Activated CD4-positive, alpha-beta T cell treated with anti-CD3 and anti-CD28 coated beads, Interleukin-2, amount 10 ng/mL, durations not matched to agents 7 days and 5 days (primary cell): ENCODE data around the gene PCDHA6. TPM values are rescaled to one million over a fixed set of nuclear protein-coding genes. Genes with fewer than 3 reads are reported as not detected.
"Not testable (repeated sequence)": the region's sequence is repeated elsewhere in the genome, so short reads cannot be mapped to it uniquely, and the experiment has no call there.

Experiments used
- CTCF ChIA-PET: fragments of 350-600 bp; sonication (Branson Sonifier 250); formaldehyde crosslinking; loops from one replicate; lab custom pipeline; 2021; ENCODE audit warnings: antibody characterized with exemption; lab: Charles Lee
- POLR2A ChIA-PET: fragments of 350-600 bp; sonication (Branson Sonifier 250); formaldehyde crosslinking; loops from one replicate; lab custom pipeline; 2021; ENCODE audit warnings: antibody characterized with exemption; lab: Charles Lee
- DNase-seq: peaks from one replicate; pipeline ENCODE4 v3.0.0-alpha.2; 2020
- H3K27ac Mint-ChIP-seq: one replicate; pipeline ENCODE4 v1.8.0; 2021; ENCODE audit warnings: mild to moderate bottlenecking, moderate library complexity, mixed read lengths
- H3K27me3 Mint-ChIP-seq: one replicate; pipeline ENCODE4 v1.8.0; 2021; ENCODE audit warnings: mixed read lengths
- H3K36me3 Mint-ChIP-seq: one replicate; pipeline ENCODE4 v1.8.0; 2021; ENCODE audit warnings: low read depth, mixed read lengths
- H3K4me1 Mint-ChIP-seq: one replicate; pipeline ENCODE4 v1.8.0; 2021; ENCODE audit warnings: mixed read lengths
- H3K4me3 Mint-ChIP-seq: one replicate; pipeline ENCODE4 v1.8.0; 2021; ENCODE audit warnings: mild to moderate bottlenecking, moderate library complexity, mixed read lengths
- H3K9me3 Mint-ChIP-seq: one replicate; pipeline ENCODE4 v1.8.0; 2021; ENCODE audit warnings: mixed read lengths
- total RNA-seq, 2 experiments: library from RNA; stranded (reverse); gene quantifications; one replicate each; pipeline ENCODE4 v1.2.3, GENCODE V29; 2021

Gene PCDHA6
- total RNA-seq, 2 experiments from 2014 or later = not detected

DNA sequence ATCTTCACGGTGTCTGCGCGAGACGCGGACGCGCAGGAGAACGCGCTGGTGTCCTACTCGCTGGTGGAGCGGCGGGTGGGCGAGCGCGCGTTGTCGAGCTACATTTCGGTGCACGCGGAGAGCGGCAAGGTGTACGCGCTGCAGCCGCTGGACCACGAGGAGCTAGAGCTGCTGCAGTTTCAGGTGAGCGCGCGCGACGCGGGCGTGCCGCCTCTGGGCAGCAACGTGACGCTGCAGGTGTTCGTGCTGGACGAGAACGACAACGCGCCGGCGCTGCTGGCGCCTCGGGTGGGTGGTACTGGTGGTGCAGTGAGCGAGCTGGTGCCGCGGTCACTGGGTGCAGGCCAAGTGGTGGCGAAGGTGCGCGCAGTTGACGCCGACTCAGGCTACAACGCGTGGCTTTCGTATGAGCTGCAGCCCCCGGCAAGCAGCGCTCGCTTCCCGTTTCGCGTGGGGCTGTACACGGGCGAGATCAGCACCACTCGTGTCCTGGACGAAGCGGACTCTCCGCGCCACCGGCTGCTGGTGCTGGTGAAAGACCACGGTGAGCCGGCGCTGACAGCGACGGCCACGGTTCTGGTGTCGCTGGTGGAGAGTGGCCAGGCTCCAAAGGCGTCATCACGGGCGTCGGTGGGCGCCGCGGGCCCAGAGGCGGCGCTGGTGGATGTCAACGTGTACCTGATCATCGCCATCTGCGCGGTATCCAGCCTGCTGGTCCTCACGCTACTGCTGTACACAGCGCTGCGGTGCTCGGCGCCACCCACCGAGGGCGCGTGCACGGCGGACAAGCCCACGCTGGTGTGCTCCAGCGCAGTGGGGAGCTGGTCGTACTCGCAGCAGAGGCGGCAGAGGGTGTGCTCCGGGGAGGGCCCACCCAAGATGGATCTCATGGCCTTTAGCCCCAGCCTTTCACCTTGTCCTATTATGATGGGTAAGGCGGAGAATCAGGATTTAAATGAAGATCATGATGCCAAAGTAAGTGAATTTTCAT, 2.0 kb downstream of the PCDHA6 start:
- H3K4me1 Mint-ChIP-seq, H3K4me3 Mint-ChIP-seq, H3K36me3 Mint-ChIP-seq, POLR2A ChIA-PET, DNase-seq, H3K27me3 Mint-ChIP-seq, H3K27ac Mint-ChIP-seq: not testable (repeated sequence)
- CTCF ChIA-PET = interaction anchor here (1.5 kb wide), 1 partner anchor 12 kb away, joined by 4 read pairs; no protein-coding TSS in a partner anchor
- peaks cover 16% of the 10 kb centered on the region for H3K9me3 Mint-ChIP-seq

DNA sequence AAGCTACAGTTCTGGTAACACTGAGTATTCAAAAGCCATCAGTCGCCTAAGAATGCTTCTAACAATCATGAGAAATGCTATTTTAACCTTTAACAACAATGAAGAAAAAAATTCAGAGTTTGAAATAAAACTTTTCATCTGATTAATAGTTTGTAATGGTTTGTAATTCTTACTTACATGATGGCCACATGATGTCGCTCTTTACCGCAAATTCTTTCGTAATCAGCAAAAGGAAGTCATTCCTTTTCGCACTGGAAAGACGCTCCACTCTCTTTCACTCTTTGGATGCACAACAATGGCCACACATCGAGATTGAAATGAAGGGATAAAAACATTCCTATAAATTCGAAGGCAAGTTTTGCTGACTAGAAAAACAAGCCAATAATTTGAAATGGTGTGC, 6.2 kb downstream of the PCDHA6 start, which contains the start of gene PCDHA7:
PCDHA7 (plus strand) TSS at position 277 of the 400 bp plus-strand sequence; CDS start at position 392, 115 bp downstream.
- no peak within 1 kb of the TSS for H3K4me3 Mint-ChIP-seq
- H3K9me3 Mint-ChIP-seq = peaks cover 6% of the 10 kb centered on the region
- POLR2A ChIA-PET = no interaction called here
- peaks cover 2% of the 10 kb centered on the region for H3K27me3 Mint-ChIP-seq
- CTCF ChIA-PET = no interaction called here
- H3K27ac Mint-ChIP-seq = no peak within 1 kb of the TSS
- no peaks in the 10 kb centered on the region for H3K36me3 Mint-ChIP-seq
- no peaks in the 10 kb centered on the region for H3K4me1 Mint-ChIP-seq
- no peak for DNase-seq

DNA sequence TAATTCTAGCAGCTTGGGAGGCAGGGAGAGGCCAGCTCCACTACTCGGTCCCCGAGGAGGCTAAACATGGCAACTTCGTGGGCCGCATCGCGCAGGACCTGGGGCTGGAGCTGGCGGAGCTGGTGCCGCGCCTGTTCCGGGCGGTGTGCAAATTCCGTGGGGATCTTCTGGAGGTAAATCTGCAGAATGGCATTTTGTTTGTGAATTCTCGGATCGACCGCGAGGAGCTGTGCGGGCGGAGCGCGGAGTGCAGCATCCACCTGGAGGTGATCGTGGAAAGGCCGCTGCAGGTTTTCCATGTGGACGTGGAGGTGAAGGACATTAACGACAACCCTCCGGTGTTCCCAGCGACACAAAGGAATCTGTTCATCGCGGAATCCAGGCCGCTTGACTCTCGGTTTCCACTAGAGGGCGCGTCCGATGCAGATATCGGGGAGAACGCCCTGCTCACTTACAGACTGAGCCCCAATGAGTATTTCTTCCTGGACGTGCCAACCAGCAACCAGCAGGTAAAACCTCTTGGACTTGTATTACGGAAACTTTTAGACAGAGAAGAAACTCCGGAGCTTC, 6.8 kb downstream of the PCDHA6 start:
- H3K27me3 Mint-ChIP-seq, POLR2A ChIA-PET, H3K9me3 Mint-ChIP-seq, DNase-seq, H3K36me3 Mint-ChIP-seq, H3K4me3 Mint-ChIP-seq, H3K27ac Mint-ChIP-seq, H3K4me1 Mint-ChIP-seq, CTCF ChIA-PET: not testable (repeated sequence)

DNA sequence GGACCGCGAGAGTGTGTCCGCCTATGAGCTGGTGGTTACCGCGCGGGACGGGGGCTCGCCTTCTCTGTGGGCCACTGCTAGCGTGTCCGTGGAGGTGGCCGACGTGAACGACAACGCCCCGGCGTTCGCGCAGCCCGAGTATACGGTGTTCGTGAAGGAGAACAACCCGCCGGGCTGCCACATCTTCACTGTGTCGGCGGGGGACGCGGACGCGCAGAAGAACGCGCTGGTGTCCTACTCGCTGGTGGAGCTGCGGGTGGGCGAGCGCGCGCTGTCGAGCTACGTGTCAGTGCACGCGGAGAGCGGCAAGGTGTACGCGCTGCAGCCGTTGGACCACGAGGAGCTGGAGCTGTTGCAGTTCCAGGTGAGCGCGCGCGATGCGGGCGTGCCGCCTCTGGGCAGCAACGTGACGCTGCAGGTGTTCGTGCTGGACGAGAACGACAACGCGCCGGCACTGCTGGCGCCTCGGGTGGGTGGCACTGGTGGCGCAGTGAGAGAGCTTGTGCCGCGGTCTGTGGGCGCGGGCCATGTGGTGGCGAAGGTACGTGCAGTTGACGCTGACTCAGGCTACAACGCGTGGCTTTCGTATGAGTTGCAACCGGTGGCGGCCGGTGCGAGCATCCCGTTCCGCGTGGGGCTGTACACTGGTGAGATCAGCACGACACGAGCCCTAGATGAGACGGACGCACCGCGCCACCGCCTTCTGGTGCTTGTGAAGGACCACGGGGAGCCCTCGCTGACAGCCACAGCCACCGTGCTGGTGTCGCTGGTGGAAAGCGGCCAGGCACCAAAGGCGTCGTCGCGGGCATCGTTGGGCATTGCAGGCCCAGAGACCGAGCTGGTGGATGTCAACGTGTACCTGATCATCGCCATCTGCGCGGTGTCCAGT, 8.1 kb downstream of the PCDHA6 start:
- DNase-seq = no peak
- Mint-ChIP-seq H3K27ac (no peak overlapping the region), H3K9me3 (peaks cover 13% of the 10 kb centered on the region), H3K4me3 (no peak overlapping the region), H3K36me3 (no peaks in the 10 kb centered on the region), H3K27me3 (peaks cover 2% of the 10 kb centered on the region), H3K4me1 (no peaks in the 10 kb centered on the region)
- ChIA-PET CTCF (no interaction called here), POLR2A (no interaction called here)

DNA sequence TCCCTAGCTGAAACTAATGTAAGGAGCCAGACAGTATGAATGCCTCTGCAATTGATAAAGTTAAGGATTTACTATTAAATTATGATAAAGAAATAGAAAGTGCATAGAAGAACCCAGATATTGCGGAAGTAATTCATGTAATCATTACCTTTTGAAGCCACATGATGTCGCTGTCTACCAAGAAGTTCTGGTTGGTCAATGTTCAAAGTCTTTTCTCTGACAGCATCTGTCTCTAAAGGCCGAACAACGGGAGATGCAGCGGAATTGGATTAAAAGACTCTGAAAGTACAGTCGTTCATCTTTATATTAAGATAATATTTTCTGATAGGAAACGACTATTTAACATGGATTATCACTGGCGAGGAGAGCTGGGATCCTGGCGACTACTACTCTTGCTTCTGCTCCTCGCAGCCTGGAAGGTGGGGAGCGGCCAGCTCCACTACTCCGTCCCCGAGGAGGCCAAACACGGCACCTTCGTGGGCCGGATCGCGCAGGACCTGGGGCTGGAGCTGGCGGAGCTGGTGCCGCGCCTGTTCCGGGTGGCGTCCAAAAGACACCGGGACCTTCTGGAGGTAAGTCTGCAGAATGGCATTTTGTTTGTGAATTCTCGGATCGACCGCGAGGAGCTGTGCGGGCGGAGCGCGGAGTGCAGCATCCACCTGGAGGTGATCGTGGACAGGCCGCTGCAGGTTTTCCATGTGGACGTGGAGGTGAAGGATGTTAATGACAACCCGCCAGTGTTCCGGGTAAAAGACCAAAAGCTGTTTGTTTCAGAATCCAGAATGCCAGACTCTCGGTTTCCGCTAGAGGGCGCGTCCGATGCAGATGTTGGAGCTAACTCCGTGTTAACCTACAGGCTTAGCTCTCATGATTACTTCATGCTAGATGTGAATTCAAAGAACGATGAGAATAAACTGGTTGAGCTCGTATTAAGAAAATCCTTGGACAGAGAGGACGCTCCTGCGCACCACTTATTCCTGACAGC, 13.5 kb downstream of the PCDHA6 start, which contains the start of gene PCDHA8:
PCDHA8 (plus strand) TSS at position 210 of the 985 bp plus-strand sequence; CDS start at position 345, 135 bp downstream.
- ChIA-PET POLR2A (no interaction called here), CTCF (interaction anchor here (1.0 to 1.1 kb wide), 4 partner anchors 12 to 556 kb away, joined by 3 to 4 read pairs (median 3); partner anchors contain the start of gene PCDHGB5)
- no peaks in the 10 kb centered on the region for H3K36me3 Mint-ChIP-seq
- no peaks in the 10 kb centered on the region for H3K27me3 Mint-ChIP-seq
- H3K27ac Mint-ChIP-seq = no peak within 1 kb of the TSS
- peaks cover 18% of the 10 kb centered on the region for H3K9me3 Mint-ChIP-seq
- no peaks in the 10 kb centered on the region for H3K4me1 Mint-ChIP-seq
- peak within 1 kb of the TSS; percentile 22 for H3K4me3 Mint-ChIP-seq
- no peak for DNase-seq

DNA sequence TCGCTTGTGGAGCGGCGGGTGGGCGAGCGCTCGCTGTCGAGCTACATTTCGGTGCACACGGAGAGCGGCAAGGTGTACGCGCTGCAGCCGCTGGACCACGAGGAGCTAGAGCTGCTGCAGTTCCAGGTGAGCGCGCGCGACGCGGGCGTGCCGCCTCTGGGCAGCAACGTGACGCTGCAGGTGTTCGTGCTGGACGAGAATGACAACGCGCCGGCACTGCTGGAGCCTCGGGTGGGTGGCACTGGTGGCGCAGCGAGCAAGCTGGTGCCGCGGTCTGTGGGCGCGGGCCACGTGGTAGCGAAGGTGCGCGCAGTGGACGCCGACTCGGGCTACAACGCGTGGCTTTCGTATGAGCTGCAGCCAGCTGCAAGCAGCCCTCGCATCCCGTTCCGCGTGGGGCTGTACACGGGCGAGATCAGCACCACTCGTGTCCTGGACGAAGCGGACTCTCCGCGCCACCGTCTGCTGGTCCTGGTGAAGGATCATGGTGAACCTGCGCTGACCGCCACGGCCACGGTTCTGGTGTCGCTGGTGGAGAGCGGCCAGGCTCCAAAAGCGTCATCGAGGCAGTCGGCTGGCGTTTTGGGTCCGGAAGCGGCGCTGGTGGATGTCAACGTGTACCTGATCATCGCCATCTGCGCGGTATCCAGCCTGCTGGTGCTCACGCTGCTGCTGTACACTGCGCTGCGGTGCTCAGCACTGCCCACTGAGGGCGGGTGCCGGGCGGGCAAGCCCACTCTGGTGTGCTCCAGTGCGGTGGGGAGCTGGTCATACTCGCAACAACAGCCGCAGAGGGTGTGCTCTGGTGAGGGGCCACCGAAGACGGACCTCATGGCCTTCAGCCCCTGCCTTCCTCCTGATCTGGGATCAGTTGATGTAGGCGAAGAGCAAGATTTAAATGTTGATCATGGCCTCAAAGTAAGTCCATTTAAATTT, 15.3 kb downstream of the PCDHA6 start:
- Mint-ChIP-seq H3K27ac (no peak overlapping the region), H3K4me1 (no peaks in the 10 kb centered on the region), H3K9me3 (peaks cover 28% of the 10 kb centered on the region), H3K4me3 (no peak overlapping the region), H3K36me3 (no peaks in the 10 kb centered on the region), H3K27me3 (peaks cover 2% of the 10 kb centered on the region)
- POLR2A ChIA-PET = no interaction called here
- CTCF ChIA-PET = no interaction called here
- no peak for DNase-seq

DNA sequence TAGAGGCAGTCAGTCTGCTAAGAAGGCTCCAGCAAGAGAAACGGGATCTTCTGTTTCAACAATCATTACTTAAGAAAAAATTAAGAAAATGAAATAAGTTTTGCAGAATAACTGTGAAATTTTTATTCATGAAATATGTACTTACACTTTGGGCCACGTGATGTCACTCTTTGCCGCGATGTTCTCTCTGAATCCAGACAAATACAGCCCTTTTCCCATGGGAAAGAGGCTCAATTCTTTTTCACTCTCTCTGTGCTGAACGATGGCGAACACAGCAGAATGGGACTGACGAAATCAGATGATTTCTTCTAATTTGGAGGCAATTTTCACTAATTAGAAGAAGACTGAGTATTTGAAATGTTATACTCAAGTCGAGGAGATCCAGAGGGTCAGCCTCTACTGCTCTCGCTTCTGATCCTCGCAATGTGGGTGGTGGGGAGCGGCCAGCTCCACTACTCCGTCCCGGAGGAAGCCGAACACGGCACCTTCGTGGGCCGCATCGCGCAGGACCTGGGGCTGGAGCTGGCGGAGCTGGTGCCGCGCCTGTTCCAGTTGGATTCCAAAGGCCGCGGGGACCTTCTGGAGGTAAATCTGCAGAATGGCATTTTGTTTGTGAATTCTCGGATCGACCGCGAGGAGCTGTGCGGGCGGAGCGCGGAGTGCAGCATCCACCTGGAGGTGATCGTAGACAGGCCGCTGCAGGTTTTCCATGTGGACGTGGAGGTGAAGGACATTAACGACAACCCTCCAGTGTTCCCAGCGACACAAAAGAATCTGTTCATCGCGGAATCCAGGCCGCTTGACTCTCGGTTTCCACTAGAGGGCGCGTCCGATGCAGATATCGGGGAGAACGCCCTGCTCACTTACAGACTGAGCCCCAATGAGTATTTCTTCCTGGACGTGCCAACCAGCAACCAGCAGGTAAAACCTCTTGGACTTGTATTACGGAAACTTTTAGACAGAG, 20.7 kb downstream of the PCDHA6 start, which contains the start of gene PCDHA9:
PCDHA9 (plus strand) TSS at position 244 of the 964 bp plus-strand sequence; CDS start at position 358, 114 bp downstream.
- POLR2A ChIA-PET, H3K36me3 Mint-ChIP-seq: not testable (repeated sequence)

DNA sequence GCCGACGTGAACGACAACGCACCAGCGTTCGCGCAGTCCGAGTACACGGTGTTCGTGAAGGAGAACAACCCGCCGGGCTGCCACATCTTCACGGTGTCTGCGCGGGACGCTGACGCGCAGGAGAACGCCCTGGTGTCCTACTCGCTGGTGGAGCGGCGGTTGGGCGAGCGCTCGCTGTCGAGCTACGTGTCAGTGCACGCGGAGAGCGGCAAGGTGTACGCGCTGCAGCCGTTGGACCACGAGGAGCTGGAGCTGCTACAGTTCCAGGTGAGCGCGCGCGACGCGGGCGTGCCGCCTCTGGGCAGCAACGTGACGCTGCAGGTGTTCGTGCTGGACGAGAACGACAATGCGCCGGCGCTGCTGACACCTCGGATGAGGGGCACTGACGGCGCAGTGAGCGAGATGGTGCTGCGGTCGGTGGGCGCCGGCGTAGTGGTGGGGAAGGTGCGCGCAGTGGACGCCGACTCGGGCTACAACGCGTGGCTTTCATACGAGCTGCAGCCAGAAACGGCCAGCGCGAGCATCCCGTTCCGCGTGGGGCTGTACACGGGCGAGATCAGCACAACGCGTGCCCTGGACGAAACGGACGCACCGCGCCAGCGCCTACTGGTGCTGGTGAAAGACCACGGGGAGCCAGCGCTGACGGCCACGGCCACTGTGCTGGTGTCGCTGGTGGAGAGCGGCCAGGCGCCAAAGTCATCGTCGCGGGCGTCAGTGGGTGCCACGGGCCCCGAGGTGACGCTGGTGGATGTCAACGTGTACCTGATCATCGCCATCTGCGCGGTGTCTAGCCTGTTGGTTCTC, 22.3 kb downstream of the PCDHA6 start:
- H3K4me1 Mint-ChIP-seq, POLR2A ChIA-PET, H3K27me3 Mint-ChIP-seq, H3K27ac Mint-ChIP-seq, DNase-seq, H3K4me3 Mint-ChIP-seq, H3K36me3 Mint-ChIP-seq, CTCF ChIA-PET: not testable (repeated sequence)
- H3K9me3 Mint-ChIP-seq = peaks cover 14% of the 10 kb centered on the region

More for the DNA sequence above, 20.7 kb downstream of the PCDHA6 start, which contains the start of gene PCDHA9:
- H3K4me3 Mint-ChIP-seq, CTCF ChIA-PET, H3K4me1 Mint-ChIP-seq, DNase-seq, H3K27me3 Mint-ChIP-seq, H3K27ac Mint-ChIP-seq: not testable (repeated sequence)
- peaks cover 18% of the 10 kb centered on the region for H3K9me3 Mint-ChIP-seq

DNA sequence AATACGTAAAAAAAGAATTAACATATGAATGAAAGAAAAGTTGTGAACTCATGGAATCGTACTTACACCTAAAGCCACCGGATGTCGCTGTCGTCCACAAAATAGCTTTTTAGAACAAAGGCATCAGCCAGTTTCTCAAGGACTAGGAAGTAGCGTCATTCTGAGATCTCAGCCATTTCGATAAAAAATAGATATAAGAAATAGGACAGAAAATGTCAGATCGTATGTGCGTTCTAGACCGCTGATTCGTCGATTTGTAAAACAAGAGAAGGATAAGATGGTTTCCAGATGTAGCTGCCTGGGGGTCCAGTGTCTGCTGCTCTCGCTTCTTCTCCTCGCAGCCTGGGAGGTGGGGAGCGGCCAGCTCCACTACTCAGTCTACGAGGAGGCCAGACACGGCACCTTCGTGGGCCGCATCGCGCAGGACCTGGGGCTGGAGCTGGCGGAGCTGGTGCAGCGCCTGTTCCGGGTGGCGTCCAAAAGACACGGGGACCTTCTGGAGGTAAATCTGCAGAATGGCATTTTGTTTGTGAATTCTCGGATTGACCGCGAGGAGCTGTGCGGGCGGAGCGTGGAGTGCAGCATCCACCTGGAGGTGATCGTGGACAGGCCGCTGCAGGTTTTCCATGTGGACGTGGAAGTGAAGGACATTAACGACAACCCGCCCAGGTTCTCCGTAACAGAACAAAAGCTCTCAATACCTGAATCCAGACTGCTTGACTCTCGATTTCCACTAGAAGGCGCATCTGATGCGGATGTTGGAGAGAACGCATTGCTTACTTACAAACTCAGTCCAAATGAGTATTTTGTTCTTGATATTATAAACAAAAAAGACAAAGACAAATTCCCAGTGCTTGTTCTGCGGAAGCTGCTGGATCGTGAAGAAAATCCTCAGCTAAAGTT, 28.3 kb downstream of the PCDHA6 start, which contains the start of gene PCDHA10:
PCDHA10 (plus strand) TSS at position 126 of the 903 bp plus-strand sequence; CDS start at position 278, 152 bp downstream.
- H3K27ac Mint-ChIP-seq = peak within 1 kb of the TSS; percentile 6
- POLR2A ChIA-PET = no interaction called here

More for the DNA sequence above, 28.3 kb downstream of the PCDHA6 start, which contains the start of gene PCDHA10:
- Mint-ChIP-seq H3K27me3 (no peaks in the 10 kb centered on the region), H3K4me1 (no peaks in the 10 kb centered on the region), H3K9me3 (peaks cover 21% of the 10 kb centered on the region), H3K4me3 (no peak within 1 kb of the TSS), H3K36me3 (peaks cover 3% of the 10 kb centered on the region)
- no peak for DNase-seq
- CTCF ChIA-PET = no interaction called here
